GM19397 (cell line): Measurements from ENCODE around the gene IZUMO4.

ENCODE experiments used
- ATAC-seq: cut with Tn5 transposase; IDR thresholded peaks from one replicate; pipeline ENCODE4 v1.9.1; 2021; ENCODE audit warnings: mild to moderate bottlenecking, moderate library complexity; ENCODE audit not compliant: unreplicated experiment

The IZUMO4 gene

DNA sequence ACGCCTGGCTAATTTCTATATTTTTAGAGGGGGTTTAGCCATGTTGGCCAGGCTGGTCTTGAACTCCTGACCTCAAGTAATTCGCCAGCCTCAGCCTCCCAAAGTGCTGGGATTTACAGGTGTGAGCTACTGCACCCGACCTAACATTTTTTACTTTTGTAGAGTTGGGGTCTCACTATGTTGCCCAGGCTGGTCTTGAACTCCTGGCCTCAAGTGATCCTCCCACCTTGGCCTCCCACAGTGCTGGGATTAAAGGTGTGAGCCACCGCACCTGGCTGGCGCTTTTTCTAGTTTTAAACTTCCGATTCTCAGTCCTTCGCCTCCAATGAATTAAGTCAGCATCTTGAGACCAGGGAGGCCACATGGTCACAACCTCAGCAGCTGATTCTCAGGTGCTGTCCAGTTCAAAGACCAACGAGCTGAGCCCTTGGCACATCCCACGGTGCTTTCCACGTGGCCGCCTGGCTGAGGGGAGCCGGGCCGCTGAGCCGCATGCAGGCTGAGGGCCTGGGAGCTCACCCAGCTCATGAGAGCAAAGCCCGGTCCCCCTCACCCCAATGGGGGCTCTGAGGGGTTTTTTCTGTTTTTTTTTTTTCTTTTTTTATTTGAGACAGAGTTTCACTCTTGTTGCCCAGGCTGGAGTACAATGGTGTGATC, 45.6 kb downstream of the IZUMO4 start:
- no peak for ATAC-seq

- ATAC-seq = no peak
Measured at GRCh38 chr19:2144190-2144589, 47.5 kb downstream of the IZUMO4 start.

GRCh38 chr19:2145831-2146241, 49.1 kb downstream of the IZUMO4 start:
- no peak for ATAC-seq

GRCh38 chr19:2148482-2149135, 51.9 kb downstream of the IZUMO4 start:
- ATAC-seq = no peak
